OCI-LY3 (cell line): ENCODE results near the gene CISD2.

ENCODE experiments used
- H2AFZ ChIP-seq: fragments of 200-600, 300-600 bp; shearing (Covaris generic); 2 replicates; pipeline ENCODE4 v1.6.0; 2014; ENCODE audit warnings: antibody characterized with exemption, low read depth, low read length
- H3K27ac ChIP-seq: fragments of 200-600, 300-600 bp; sonication (generic); 2 replicates; pipeline ENCODE4 v1.5.1; 2014; ENCODE audit warnings: mild to moderate bottlenecking, low read length, moderate library complexity, mixed read lengths
- H3K27me3 ChIP-seq: fragments of 200-600, 300-600 bp; sonication (generic); 2 replicates; pipeline ENCODE4 v1.6.1; 2014; ENCODE audit warnings: low read depth, low read length, mixed read lengths
- H3K36me3 ChIP-seq: fragments of 200-600, 300-600 bp; sonication (generic); replicated peaks from 2 replicates; pipeline ENCODE3; 2014; ENCODE audit warnings: low read depth, low read length, mixed read lengths
- H3K4me1 ChIP-seq: fragments of 300-600, 200-600 bp; sonication (generic); 2 replicates; pipeline ENCODE4 v1.6.1; 2014; ENCODE audit warnings: low read length, mixed read lengths
- H3K4me2 ChIP-seq: fragments of 200-600, 300-600 bp; sonication (generic); 2 replicates; pipeline ENCODE4 v1.6.1; 2014; ENCODE audit warnings: low read length, mixed read lengths
- H3K4me3 ChIP-seq: fragments of 300-600, 200-600 bp; sonication (generic); 2 replicates; pipeline ENCODE4 v1.5.1; 2014; ENCODE audit warnings: antibody characterized with exemption, mild to moderate bottlenecking, low read length, moderate library complexity
- H3K79me2 ChIP-seq: fragments of 300-600, 200-600 bp; shearing (Covaris generic); 2 replicates; pipeline ENCODE4 v1.6.1; 2014; ENCODE audit warnings: mild to moderate bottlenecking, low read length, mixed read lengths
- H3K9ac ChIP-seq: fragments of 300-600, 200-600 bp; shearing (Covaris generic); 2 replicates; pipeline ENCODE4 v1.6.0; 2014; ENCODE audit warnings: mild to moderate bottlenecking, low read length, moderate library complexity
- H3K9me3 ChIP-seq: fragments of 200-600, 300-600 bp; shearing (Covaris generic); 2 replicates; pipeline ENCODE4 v1.6.1; 2014; ENCODE audit warnings: low read length, mixed read lengths; ENCODE audit not compliant: insufficient read depth
- H4K20me1 ChIP-seq: fragments of 200-600, 300-600 bp; sonication (generic); 2 replicates; pipeline ENCODE4 v1.6.1; 2016; ENCODE audit warnings: low read length, mixed read lengths; ENCODE audit not compliant: insufficient read depth
- EZH2phosphoT487 ChIP-seq: fragments of 200-600 bp; shearing (Covaris generic); IDR thresholded peaks from 2 replicates; pipeline ENCODE4 v1.6.1; 2018; ENCODE audit warnings: antibody characterized with exemption, mixed run types, low read depth
- TF ChIP-seq, protein P1 (sequence below): fragments of 200-600, 300-600 bp; sonication (generic); IDR thresholded peaks from 2 replicates; pipeline ENCODE4 v1.5.1; 2014; ENCODE audit warnings: antibody characterized with exemption, low read length, low read depth

CISD2 gene

GRCh38 chr4:102823897-102824296 lies 44.9 kb upstream of the CISD2 start:
- Histone ChIP-seq H3K4me3 (peak overlapping the region; percentile 98), H3K9me3 (no peaks in the 10 kb centered on the region), H3K27me3 (no peaks in the 10 kb centered on the region), H3K4me2 (peak overlapping the region; percentile 95), H4K20me1 (peaks cover 78% of the 10 kb centered on the region), H3K9ac (peak overlapping the region; percentile 100; the same call in 1 of the 2 replicates), H2AFZ (no peak overlapping the region), H3K36me3 (peaks cover 63% of the 10 kb centered on the region), H3K27ac (no peak overlapping the region), H3K79me2 (peaks cover 90% of the 10 kb centered on the region), H3K4me1 (peaks cover 42% of the 10 kb centered on the region)
- TF ChIP-seq, protein P1, sequence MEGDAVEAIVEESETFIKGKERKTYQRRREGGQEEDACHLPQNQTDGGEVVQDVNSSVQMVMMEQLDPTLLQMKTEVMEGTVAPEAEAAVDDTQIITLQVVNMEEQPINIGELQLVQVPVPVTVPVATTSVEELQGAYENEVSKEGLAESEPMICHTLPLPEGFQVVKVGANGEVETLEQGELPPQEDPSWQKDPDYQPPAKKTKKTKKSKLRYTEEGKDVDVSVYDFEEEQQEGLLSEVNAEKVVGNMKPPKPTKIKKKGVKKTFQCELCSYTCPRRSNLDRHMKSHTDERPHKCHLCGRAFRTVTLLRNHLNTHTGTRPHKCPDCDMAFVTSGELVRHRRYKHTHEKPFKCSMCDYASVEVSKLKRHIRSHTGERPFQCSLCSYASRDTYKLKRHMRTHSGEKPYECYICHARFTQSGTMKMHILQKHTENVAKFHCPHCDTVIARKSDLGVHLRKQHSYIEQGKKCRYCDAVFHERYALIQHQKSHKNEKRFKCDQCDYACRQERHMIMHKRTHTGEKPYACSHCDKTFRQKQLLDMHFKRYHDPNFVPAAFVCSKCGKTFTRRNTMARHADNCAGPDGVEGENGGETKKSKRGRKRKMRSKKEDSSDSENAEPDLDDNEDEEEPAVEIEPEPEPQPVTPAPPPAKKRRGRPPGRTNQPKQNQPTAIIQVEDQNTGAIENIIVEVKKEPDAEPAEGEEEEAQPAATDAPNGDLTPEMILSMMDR, result no peak
- no peak for TF ChIP-seq EZH2phosphoT487

GRCh38 chr4:102824398-102824797 lies 44.4 kb upstream of the CISD2 start:
- H3K79me2 ChIP-seq, result peaks cover 90% of the 10 kb centered on the region
- H3K36me3 ChIP-seq, result peaks cover 61% of the 10 kb centered on the region

DNA sequence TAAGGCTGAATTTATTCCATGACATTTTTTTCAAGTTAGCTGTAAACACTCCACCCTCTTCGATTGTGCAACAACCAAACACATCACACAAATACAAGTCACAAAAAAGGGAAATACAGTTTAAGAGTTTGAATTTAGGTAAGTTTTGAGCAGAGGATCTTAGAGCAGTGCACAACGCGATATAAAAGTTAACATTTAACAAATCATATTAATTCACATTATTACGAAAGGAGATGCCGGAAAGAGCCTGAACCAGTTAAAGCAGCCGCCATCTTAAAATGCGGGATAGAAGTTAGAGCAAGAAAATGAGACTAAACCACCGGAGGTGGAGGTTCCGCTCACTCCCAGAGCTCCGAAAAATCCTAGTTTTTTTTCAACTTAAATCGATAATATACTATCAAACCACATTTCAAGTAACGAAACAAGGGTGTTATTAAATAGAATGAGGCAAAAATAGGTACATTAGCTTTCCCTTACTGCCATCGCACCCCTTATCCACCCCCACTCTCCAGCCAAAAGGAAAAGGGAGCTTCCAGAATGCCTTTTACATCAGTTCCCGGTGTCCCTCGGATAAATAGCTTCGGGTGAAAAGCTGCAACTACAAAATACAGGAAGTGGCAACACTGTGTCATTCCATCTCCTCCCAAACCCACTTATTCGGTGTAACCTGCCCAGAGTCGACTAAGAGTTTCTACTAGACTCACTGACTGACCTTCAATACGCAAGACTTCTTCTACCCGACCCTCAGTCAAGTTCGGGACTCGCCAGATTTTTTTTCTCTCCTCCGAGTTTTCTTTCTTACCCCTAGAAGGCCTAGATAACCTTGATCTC lies 43.3 kb upstream of the CISD2 start:
- H3K4me3 ChIP-seq, result peak overlapping the region; percentile 98
- H3K27ac ChIP-seq, result peak overlapping the region; percentile 96
- peaks cover 50% of the 10 kb centered on the region for H3K36me3 ChIP-seq
- H4K20me1 ChIP-seq, result peaks cover 62% of the 10 kb centered on the region
- H3K4me1 ChIP-seq, result peaks cover 40% of the 10 kb centered on the region
- no peaks in the 10 kb centered on the region for H3K27me3 ChIP-seq
- H3K9ac ChIP-seq, result peak overlapping the region; percentile 100
- TF ChIP-seq, protein P1, result no peak
- TF ChIP-seq EZH2phosphoT487, result no peak
- H3K79me2 ChIP-seq, result peaks cover 85% of the 10 kb centered on the region
- peak overlapping the region; percentile 95 for H3K4me2 ChIP-seq
- no peaks in the 10 kb centered on the region for H3K9me3 ChIP-seq
- H2AFZ ChIP-seq, result no peak overlapping the region

More at GRCh38 chr4:102824398-102824797, 44.4 kb upstream of the CISD2 start:
- peak overlapping the region; percentile 98 for H3K4me3 ChIP-seq
- no peak for TF ChIP-seq EZH2phosphoT487
- TF ChIP-seq, protein P1, result no peak
- no peaks in the 10 kb centered on the region for H3K27me3 ChIP-seq
- H4K20me1 ChIP-seq, result peaks cover 73% of the 10 kb centered on the region
- H3K9ac ChIP-seq, result peak overlapping the region; percentile 100
- H3K9me3 ChIP-seq, result no peaks in the 10 kb centered on the region
- peaks cover 47% of the 10 kb centered on the region for H3K4me1 ChIP-seq
- peak overlapping the region; percentile 95 for H3K4me2 ChIP-seq
- H2AFZ ChIP-seq, result no peak overlapping the region
- peak overlapping the region; percentile 96; the same call in 1 of the 2 replicates for H3K27ac ChIP-seq

DNA sequence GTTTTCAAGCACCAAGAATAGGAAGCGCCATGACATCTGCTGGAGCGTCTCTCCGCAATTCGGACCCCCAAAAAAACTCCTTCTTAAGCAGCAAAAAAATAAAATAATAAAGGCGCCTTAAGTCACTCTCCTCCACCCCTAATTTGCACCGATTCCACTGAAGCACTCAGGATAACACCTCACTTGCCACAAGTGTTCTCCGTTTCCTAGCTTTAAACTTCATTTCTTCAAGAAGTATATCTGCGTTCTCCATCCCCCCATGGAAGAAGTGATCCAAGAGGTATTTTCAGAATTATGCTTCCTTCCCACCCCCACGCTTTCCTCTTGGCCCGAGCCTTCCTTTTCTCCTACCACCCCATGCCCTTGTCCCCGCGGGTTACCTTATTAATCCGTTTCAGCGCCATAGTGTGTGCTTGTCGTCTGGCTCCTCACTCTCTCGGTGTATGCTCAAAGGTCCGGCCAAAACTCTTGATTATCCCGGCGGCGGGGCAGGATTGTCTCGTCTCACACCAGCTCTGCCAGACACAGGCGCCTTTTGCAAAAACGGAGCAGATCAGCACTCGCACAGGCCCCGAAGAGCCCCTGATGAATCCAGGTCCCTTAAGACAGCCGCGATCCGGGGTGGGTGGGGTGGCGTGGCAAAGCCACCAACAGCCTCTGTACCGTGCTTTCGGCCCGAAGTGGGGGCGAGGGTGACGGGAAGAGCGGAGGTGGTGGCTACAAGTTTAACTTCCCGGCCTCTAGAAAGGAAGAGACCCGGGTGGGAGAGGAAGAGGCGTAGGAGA lies 42.5 kb upstream of the CISD2 start:
- Histone ChIP-seq H4K20me1 (peaks cover 54% of the 10 kb centered on the region), H2AFZ (no peak overlapping the region), H3K9me3 (no peaks in the 10 kb centered on the region), H3K4me1 (peaks cover 38% of the 10 kb centered on the region), H3K27ac (peak overlapping the region; percentile 96), H3K4me2 (peak overlapping the region; percentile 95), H3K36me3 (peaks cover 45% of the 10 kb centered on the region), H3K27me3 (no peaks in the 10 kb centered on the region), H3K9ac (peak overlapping the region; percentile 100), H3K4me3 (peak overlapping the region; percentile 98), H3K79me2 (peaks cover 80% of the 10 kb centered on the region)
- no peak for TF ChIP-seq EZH2phosphoT487
- TF ChIP-seq, protein P1, result no peak; the same call in 1 of the 2 replicates
